ENCODE measurements around the gene SPATA6L.
"Not testable (repeated sequence)": the region's sequence is repeated elsewhere in the genome, so short reads cannot be mapped to it uniquely, and the experiment has no call there.

The SPATA6L gene

GRCh38 chr9:4620881-4621555 lies 45.3 kb downstream of the SPATA6L start:
- DNase-seq, result no peak

- DNase-seq, result no peak
Observed at GRCh38 chr9:4620057-4620765, 46.1 kb downstream of the SPATA6L start.

GRCh38 chr9:4618700-4619099 lies 47.6 kb downstream of the SPATA6L start:
- DNase-seq, result no peak

- DNase-seq, result no peak
Observed at GRCh38 chr9:4617752-4618151, 48.5 kb downstream of the SPATA6L start.

- DNase-seq, result no peak
Observed at GRCh38 chr9:4615778-4616177, 50.5 kb downstream of the SPATA6L start.

- DNase-seq, result no peak
Observed at GRCh38 chr9:4615251-4615650, 51.0 kb downstream of the SPATA6L start.

- DNase-seq, result no peak
Observed at GRCh38 chr9:4614627-4615026, 51.7 kb downstream of the SPATA6L start.

GRCh38 chr9:4606033-4606432 lies 60.2 kb downstream of the SPATA6L start:
- DNase-seq, result not testable (repeated sequence)

GRCh38 chr9:4604678-4605095 lies 61.6 kb downstream of the SPATA6L start:
- peak; percentile 46 for DNase-seq

- DNase-seq, result no peak
Observed at GRCh38 chr9:4603830-4604229, 62.5 kb downstream of the SPATA6L start.

- DNase-seq, result no peak
Observed at GRCh38 chr9:4600368-4600767, 65.9 kb downstream of the SPATA6L start.

GRCh38 chr9:4596165-4596922 lies 69.9 kb downstream of the SPATA6L start:
- no peak for DNase-seq

- no peak for DNase-seq
Observed at GRCh38 chr9:4594994-4595393, 71.3 kb downstream of the SPATA6L start.

- no peak for DNase-seq
Observed at GRCh38 chr9:4594545-4594944, 71.7 kb downstream of the SPATA6L start.

- DNase-seq, result no peak
Observed at GRCh38 chr9:4592886-4593285, 73.4 kb downstream of the SPATA6L start.

- DNase-seq, result no peak
Observed at GRCh38 chr9:4592295-4592694, 74.0 kb downstream of the SPATA6L start.

GRCh38 chr9:4591123-4591500 lies 75.2 kb downstream of the SPATA6L start:
- no peak for DNase-seq

GRCh38 chr9:4590430-4591122 lies 75.7 kb downstream of the SPATA6L start:
- no peak for DNase-seq

- no peak for DNase-seq
Observed at GRCh38 chr9:4588721-4589120, 77.6 kb downstream of the SPATA6L start.

GRCh38 chr9:4585135-4585534 lies 81.1 kb downstream of the SPATA6L start:
- no peak for DNase-seq

GRCh38 chr9:4584636-4585035 lies 81.6 kb downstream of the SPATA6L start:
- no peak for DNase-seq

GRCh38 chr9:4583001-4583400 lies 83.3 kb downstream of the SPATA6L start:
- DNase-seq, result no peak

- no peak for DNase-seq
Observed at GRCh38 chr9:4581861-4582565, 84.3 kb downstream of the SPATA6L start.
